ENCODE measurements around the gene ATPAF1.

- TF ChIP-seq CTCF (IDR thresholded peaks at IDR 0.05): no peak
- no peak for TF ChIP-seq EZH2phosphoT487 (IDR thresholded peaks at IDR 0.05)
- no peak for TF ChIP-seq EZH2 (IDR thresholded peaks at IDR 0.05)
These were observed 15.7 kb downstream of the ATPAF1 start for GRCh38 chr1:46652321-46653100.

Data from neural progenitor cell (in vitro differentiated cells).